GM12865 (cell line): Measurements from ENCODE around the gene MFSD2B.

Experiments used
- DNase-seq: peaks from one replicate; pipeline ENCODE4 v3.0.0; 2010; ENCODE audit warnings: low read depth
- H3K4me3 ChIP-seq: 2 replicates; pipeline ENCODE4 v1.5.1; 2011; ENCODE audit warnings: mild to moderate bottlenecking, low read depth, low read length, control low read depth
- TF ChIP-seq, protein P1 (sequence below): IDR thresholded peaks from 2 replicates; pipeline ENCODE4 v1.5.1; 2011; ENCODE audit warnings: low read length, control low read depth, low read depth, inconsistent platforms; ENCODE audit not compliant: insufficient read depth; ENCODE audit errors: missing control alignments

Gene MFSD2B

DNA sequence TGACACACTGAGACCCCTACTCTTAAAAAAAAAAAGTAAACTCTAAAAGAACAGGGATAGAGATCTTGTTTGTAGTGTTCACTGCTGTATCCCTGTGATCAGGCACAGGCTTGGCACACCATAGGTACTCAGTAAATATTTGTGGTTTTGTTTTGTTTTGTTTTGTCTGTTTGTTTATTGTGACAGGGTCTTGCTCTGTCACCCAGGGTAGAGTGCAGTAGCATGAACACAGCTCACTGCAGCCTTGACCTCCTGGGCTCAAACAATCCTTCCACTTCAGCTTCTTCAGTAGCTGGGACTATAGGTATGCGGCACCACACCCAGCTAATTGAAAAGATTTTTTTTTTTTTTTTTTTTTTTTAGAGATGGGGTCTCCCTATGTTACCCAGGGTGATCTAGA is 43.1 kb downstream of the MFSD2B start:
- no peak overlapping the region for H3K4me3 ChIP-seq
- DNase-seq = no peak
- TF ChIP-seq, protein P1, sequence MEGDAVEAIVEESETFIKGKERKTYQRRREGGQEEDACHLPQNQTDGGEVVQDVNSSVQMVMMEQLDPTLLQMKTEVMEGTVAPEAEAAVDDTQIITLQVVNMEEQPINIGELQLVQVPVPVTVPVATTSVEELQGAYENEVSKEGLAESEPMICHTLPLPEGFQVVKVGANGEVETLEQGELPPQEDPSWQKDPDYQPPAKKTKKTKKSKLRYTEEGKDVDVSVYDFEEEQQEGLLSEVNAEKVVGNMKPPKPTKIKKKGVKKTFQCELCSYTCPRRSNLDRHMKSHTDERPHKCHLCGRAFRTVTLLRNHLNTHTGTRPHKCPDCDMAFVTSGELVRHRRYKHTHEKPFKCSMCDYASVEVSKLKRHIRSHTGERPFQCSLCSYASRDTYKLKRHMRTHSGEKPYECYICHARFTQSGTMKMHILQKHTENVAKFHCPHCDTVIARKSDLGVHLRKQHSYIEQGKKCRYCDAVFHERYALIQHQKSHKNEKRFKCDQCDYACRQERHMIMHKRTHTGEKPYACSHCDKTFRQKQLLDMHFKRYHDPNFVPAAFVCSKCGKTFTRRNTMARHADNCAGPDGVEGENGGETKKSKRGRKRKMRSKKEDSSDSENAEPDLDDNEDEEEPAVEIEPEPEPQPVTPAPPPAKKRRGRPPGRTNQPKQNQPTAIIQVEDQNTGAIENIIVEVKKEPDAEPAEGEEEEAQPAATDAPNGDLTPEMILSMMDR = no peak

DNA sequence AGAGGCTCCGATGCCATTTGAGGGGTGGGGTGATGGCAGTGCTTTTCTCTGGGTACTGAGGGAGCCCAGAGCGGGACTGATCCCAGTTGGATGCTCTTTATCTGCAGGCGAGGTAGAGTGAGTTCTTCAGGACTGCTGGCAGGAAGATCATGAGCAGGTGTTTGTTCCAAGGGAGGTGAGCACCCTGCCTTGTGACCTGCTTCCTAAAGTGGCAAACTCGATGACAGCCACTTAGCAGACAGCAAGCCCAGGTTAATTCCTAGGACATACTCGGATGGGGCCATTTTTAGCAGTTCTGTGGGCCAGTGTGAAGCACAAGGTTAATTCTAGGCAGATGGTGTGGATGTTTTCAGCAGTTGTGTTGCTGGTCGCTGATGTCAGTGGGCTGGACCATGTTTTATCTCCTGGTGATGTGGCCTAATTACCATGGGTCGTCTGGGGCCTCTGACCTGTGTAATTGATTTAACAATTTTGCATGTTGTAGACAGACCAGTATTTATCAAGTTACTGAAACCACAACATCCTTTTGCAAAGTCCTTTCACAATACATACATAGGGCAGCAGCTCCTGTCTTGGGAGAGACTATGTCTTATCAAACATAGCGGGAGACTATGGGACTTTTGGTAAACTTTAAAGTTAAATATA is 44.6 kb downstream of the MFSD2B start:
- no peak for DNase-seq
- H3K4me3 ChIP-seq = no peak overlapping the region
- TF ChIP-seq, protein P1 = no peak

DNA sequence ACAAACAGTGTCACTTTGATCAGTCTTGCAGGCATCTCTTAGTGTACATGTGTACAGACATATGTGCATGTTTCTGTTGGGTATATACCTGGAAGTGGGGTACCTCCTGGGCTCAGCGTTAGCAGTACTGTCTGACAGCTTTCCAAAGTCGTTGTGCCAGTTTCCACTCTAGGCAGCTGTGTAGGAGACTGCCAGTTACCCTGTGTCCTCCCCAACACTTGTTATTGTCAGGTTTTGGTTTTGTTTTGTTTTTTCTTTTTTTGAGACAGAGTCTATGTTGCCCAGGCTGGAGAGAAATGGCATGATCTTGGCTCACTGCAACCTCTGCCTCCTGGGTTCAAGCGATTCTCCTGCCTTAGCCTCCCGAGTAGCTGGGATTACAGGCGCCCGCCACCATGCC is 45.9 kb downstream of the MFSD2B start:
- no peak for DNase-seq
- TF ChIP-seq, protein P1 = no peak

DNA sequence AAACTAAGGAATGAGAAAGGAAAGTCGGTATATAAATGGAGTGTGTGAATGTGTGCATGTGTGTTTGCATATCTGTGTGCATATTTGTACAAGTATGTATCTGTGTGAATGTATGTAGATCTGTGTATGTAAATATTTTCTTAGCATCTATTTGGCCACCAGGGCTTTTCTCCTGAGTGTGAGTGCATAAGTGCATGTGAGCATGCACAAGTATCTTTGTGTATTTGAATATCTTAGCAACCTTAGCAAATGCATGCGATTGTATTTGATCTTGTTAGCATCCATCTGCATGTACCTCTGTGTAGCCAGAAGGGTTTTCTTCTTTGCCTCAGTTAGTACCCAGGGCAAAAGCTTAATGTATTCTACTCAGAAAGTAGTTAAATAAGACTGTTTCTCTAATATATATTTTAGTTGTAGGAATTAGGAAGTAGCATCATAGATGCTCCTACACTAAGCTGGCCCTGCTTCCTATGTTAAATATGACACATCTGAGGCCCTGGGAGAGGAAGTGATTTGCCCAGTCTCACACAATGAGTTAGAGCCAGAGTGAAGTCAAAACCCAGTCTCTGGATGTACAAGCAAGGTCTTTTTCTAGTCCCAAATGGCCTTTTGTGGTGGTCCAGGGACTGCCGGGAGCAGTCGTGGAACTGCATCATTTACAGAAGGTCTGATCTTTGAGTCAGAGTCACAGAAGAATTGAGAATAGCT is 48.8 kb downstream of the MFSD2B start:
- no peak overlapping the region for H3K4me3 ChIP-seq
- TF ChIP-seq, protein P1 = no peak
- DNase-seq = no peak

More for the DNA sequence above, 45.9 kb downstream of the MFSD2B start:
- H3K4me3 ChIP-seq = no peak overlapping the region

DNA sequence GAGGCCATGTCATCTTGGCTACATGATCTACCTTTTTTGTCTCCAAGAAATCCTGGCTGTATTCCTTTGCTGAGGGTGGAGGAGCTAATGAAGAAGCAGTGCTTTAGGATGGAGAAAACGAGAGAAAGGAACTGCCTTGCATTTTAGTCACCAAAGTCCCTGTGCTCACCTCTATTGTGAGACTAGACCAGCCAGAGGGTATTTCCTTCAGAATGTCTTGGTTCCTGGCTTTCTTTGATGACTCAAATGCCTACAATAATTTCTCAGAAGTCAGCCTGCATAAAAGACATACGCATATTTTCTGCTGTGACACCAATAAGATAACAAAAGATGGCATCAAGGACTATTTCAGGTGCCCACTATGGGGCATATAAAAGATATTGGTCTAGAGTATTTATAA is 55.5 kb downstream of the MFSD2B start:
- DNase-seq = no peak
- TF ChIP-seq, protein P1 = no peak
- no peak overlapping the region for H3K4me3 ChIP-seq

DNA sequence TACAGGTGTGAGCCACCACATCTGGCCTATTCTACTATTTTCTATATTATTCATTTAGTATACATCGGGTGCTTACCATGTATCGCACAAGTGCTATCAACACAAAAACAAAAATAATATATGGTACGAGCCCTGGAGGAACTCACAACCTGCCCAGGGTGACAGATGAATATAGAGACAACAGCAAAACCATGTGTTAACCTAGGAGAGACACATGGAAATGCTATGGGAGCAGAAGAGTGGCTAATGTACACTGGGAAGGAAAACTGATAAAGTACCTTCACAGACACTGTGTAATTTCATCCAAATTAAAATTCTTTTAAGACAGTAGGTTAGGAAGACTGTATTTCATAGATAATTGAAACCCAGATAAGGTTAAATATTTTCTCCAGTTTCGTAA is 62.4 kb downstream of the MFSD2B start:
- no peak for DNase-seq
- TF ChIP-seq, protein P1 = no peak
- no peak overlapping the region for H3K4me3 ChIP-seq
